KMS-11 (cell line): ENCODE measurements around the gene FN3KRP.

Experiments used
- H2AFZ ChIP-seq: fragments of 200-600 bp; sonication (generic); 2 replicates; pipeline ENCODE4 v1.6.1; 2016; ENCODE audit warnings: antibody characterized with exemption, mixed run types, low read depth
- H3K27ac ChIP-seq: fragments of 200-600 bp; sonication (generic); 2 replicates; pipeline ENCODE4 v1.6.1; 2016; ENCODE audit warnings: mild to moderate bottlenecking, mixed run types
- H3K27me3 ChIP-seq: fragments of 200-600 bp; sonication (generic); 2 replicates; pipeline ENCODE4 v1.6.1; 2017; ENCODE audit warnings: mild to moderate bottlenecking, low read depth, mixed run types, moderate library complexity; ENCODE audit not compliant: insufficient read depth
- H3K36me3 ChIP-seq: fragments of 200-600 bp; sonication (generic); 2 replicates; pipeline ENCODE4 v1.6.1; 2017; ENCODE audit warnings: mild to moderate bottlenecking, mixed run types; ENCODE audit not compliant: insufficient read depth
- H3K4me1 ChIP-seq: fragments of 200-600 bp; sonication (generic); 2 replicates; pipeline ENCODE4 v1.6.1; 2016; ENCODE audit warnings: mild to moderate bottlenecking, low read depth, mixed run types; ENCODE audit not compliant: poor library complexity, severe bottlenecking
- H3K4me2 ChIP-seq: fragments of 200-600 bp; sonication (generic); 2 replicates; pipeline ENCODE4 v1.7.0; 2016; ENCODE audit warnings: mild to moderate bottlenecking, mixed run types
- H3K4me3 ChIP-seq: fragments of 200-600 bp; sonication (generic); IDR thresholded peaks from 2 replicates; pipeline ENCODE4 v1.6.1; 2017; ENCODE audit warnings: low read depth, low read length, mixed read lengths; ENCODE audit not compliant: insufficient read depth
- H3K79me2 ChIP-seq: fragments of 200-600 bp; sonication (generic); 2 replicates; pipeline ENCODE4 v1.6.1; 2016; ENCODE audit warnings: low read depth, mixed run types; ENCODE audit not compliant: insufficient read depth
- H3K9ac ChIP-seq: fragments of 200-600 bp; sonication (generic); 2 replicates; pipeline ENCODE4 v1.6.1; 2016; ENCODE audit warnings: mild to moderate bottlenecking, mixed run types
- H4K20me1 ChIP-seq: fragments of 200-600 bp; sonication (generic); 2 replicates; pipeline ENCODE4 v1.6.1; 2016; ENCODE audit warnings: mild to moderate bottlenecking, mixed run types; ENCODE audit not compliant: insufficient read depth
- TF ChIP-seq, protein P1 (sequence below): fragments of 200-600 bp; sonication (generic); conservative IDR thresholded peaks from 2 replicates; pipeline ENCODE4 v1.6.1; 2017; ENCODE audit warnings: low read depth, mild to moderate bottlenecking, antibody characterized with exemption, low read length, moderate library complexity, mixed read lengths

Gene FN3KRP

DNA sequence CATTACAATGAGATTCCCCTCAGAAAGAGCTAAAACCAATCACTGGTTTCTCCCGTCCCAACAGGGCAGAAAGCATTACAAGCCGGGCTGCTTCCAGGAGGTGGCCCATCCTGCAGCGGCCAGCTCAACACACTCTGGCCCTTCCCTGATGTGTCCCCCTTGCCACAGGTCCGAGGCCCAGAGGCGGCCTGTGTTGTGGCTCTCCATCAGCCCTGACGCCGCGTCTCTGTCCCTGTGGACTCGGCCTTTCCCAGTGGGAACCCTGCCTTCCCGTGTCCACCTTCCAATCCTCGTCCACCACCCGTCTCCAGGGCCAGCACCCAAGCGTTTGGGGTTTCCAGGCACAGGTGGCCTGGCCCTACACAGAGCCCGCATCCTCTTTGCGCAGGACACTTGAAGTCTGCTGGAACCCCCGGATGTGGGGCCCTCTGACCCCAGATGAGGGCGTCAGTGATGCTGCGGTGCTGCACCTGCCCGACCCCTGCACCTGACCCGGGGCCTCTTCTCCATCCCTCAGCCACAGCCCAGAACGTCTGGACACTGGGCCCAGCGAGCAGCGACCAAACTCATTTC is 39.1 kb upstream of the FN3KRP start:
- TF ChIP-seq, protein P1, sequence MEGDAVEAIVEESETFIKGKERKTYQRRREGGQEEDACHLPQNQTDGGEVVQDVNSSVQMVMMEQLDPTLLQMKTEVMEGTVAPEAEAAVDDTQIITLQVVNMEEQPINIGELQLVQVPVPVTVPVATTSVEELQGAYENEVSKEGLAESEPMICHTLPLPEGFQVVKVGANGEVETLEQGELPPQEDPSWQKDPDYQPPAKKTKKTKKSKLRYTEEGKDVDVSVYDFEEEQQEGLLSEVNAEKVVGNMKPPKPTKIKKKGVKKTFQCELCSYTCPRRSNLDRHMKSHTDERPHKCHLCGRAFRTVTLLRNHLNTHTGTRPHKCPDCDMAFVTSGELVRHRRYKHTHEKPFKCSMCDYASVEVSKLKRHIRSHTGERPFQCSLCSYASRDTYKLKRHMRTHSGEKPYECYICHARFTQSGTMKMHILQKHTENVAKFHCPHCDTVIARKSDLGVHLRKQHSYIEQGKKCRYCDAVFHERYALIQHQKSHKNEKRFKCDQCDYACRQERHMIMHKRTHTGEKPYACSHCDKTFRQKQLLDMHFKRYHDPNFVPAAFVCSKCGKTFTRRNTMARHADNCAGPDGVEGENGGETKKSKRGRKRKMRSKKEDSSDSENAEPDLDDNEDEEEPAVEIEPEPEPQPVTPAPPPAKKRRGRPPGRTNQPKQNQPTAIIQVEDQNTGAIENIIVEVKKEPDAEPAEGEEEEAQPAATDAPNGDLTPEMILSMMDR = no peak
- Histone ChIP-seq H3K4me3 (no peak overlapping the region), H2AFZ (no peak overlapping the region), H3K4me1 (no peaks in the 10 kb centered on the region), H4K20me1 (no peaks in the 10 kb centered on the region), H3K4me2 (no peak overlapping the region), H3K36me3 (no peaks in the 10 kb centered on the region), H3K9ac (no peak overlapping the region), H3K79me2 (no peaks in the 10 kb centered on the region), H3K27ac (no peak overlapping the region), H3K27me3 (no peaks in the 10 kb centered on the region)

DNA sequence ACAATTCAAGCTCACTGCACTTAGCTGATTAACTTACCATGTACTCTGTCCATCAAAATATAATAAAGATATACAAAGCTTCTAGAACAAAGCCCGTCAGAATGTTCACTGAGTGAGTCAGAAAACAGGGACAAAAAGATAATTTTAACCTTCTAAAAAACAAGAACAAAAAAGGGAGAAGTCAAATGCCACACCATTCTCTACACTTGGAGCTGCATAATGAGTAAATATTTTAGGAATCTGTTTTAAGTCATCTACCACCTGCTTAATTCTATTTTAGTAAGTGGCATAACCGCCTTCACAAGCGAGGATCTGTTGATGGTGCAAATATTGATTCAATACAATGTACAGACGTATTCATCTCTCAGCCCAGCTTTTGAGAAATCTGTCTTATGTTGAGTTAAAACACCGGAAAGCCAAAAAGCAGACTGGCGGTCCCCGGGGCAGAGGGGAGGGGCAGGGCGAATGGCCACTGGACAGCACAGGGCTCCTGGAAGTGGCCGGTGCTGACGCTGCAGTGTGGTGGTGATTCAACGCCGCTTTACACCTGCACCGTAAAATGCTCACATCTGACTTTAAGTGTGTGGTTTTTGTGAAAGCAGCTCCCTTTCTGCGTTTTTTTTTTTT is 38.1 kb upstream of the FN3KRP start:
- H3K27ac ChIP-seq = no peak overlapping the region
- TF ChIP-seq, protein P1 = no peak
- H3K4me2 ChIP-seq = no peak overlapping the region
- no peaks in the 10 kb centered on the region for H3K27me3 ChIP-seq
- H4K20me1 ChIP-seq = no peaks in the 10 kb centered on the region
- no peaks in the 10 kb centered on the region for H3K36me3 ChIP-seq
- no peaks in the 10 kb centered on the region for H3K4me1 ChIP-seq
- no peak overlapping the region for H3K9ac ChIP-seq
- no peak overlapping the region for H2AFZ ChIP-seq
- H3K79me2 ChIP-seq = no peaks in the 10 kb centered on the region
- H3K4me3 ChIP-seq = no peak overlapping the region

DNA sequence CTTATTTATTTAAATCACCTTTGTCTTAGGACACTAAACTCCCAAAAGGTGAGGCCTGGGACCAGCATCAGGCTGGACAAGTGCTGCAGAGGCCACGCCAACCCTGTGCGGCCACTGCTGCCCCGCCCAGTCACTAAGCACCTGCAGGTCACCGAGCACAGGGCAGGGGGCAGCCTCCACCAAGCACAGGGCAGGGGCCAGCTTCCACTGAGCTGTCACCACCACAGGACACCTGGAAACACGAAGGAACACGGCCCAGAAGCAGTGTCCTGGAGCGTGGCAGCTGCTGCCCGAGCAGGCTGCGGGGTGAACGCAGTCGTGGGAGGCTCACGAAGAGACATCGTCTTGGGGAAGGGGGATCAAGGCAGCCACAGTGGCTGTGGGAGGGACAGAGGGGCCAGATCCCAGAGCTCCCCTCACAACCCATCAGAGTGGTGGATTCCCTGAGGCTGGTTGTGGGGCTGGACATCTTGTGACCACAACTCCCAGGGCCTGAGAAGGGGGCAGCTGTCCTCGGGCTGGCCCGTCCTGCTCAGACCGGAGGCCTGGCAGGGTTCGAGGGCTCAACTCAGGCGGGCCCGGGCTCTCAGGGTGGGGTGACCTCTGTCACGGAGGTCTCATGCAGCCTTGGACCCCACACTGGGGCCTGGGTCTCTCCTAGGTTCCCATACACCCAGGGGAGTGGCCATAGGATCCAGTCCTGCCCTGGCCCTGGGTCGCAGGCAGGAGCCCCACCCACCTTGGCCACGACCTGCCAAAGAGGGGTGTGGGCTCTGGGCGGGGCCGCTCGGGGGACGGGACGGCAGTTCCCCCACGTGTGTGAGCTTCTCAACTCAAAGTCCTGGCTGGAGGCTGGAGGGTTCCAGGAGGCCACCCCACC is 36.7 kb upstream of the FN3KRP start:
- Histone ChIP-seq H4K20me1 (no peaks in the 10 kb centered on the region), H3K4me3 (no peak overlapping the region), H3K79me2 (no peaks in the 10 kb centered on the region), H3K4me1 (no peaks in the 10 kb centered on the region), H3K4me2 (no peak overlapping the region), H3K9ac (no peak overlapping the region), H3K27me3 (no peaks in the 10 kb centered on the region), H3K27ac (no peak overlapping the region), H2AFZ (no peak overlapping the region), H3K36me3 (no peaks in the 10 kb centered on the region)
- TF ChIP-seq, protein P1 = no peak

DNA sequence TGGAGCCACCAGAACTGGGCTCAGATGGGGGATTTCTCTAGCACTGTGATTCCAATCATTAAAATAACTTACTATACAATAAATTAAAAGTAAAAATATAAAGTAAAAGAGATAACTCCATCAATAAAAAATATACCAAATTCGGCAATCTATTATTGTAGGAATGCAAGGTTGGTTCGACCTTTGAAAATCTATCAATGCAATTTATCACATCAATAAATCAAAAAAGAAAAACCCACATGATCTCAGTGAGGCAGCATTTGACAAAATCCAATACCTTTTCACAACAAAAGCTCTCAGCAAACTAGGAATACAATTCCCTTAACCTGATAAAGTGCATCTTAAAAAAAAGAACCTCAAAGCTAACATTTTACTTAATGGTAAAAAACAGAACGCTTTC is 35.0 kb upstream of the FN3KRP start:
- H3K4me3 ChIP-seq = no peak overlapping the region
- H4K20me1 ChIP-seq = no peaks in the 10 kb centered on the region
- H3K9ac ChIP-seq = no peak overlapping the region
- no peak overlapping the region for H2AFZ ChIP-seq
- no peaks in the 10 kb centered on the region for H3K27me3 ChIP-seq
- no peaks in the 10 kb centered on the region for H3K4me1 ChIP-seq
- TF ChIP-seq, protein P1 = no peak
- no peak overlapping the region for H3K4me2 ChIP-seq
- H3K79me2 ChIP-seq = no peaks in the 10 kb centered on the region
- H3K36me3 ChIP-seq = no peaks in the 10 kb centered on the region
- H3K27ac ChIP-seq = no peak overlapping the region
